ENCODE results near the gene MTMR2.

MTMR2 gene

GRCh38 chr11:95923728-95924413 lies at the start of gene MTMR2:
TSS of gene MTMR2 (minus strand) at chr11:95924107. CDS start at chr11:95923954, 153 bp downstream.
- DNase-seq, result peak; percentile 18

- no peak for DNase-seq
Measured at GRCh38 chr11:95972060-95972459, 48.2 kb upstream of the MTMR2 start.

- no peak for DNase-seq
Measured at GRCh38 chr11:95968585-95968984, 44.7 kb upstream of the MTMR2 start.

GRCh38 chr11:95964281-95964680 lies 40.4 kb upstream of the MTMR2 start:
- DNase-seq, result no peak

- no peak for DNase-seq
Measured at GRCh38 chr11:95961758-95962157, 37.9 kb upstream of the MTMR2 start.

GRCh38 chr11:95950905-95951304 lies 27.0 kb upstream of the MTMR2 start:
- no peak for DNase-seq

- no peak for DNase-seq
Measured at GRCh38 chr11:95948637-95949036, 24.7 kb upstream of the MTMR2 start.

GRCh38 chr11:95944623-95945022 lies 20.7 kb upstream of the MTMR2 start:
- DNase-seq, result no peak

- no peak for DNase-seq
Measured at GRCh38 chr11:95943546-95943945, 19.6 kb upstream of the MTMR2 start.

GRCh38 chr11:95939091-95939490 lies 15.2 kb upstream of the MTMR2 start:
- DNase-seq, result no peak

- DNase-seq, result no peak
Measured at GRCh38 chr11:95937358-95937757, 13.5 kb upstream of the MTMR2 start.

GRCh38 chr11:95933594-95933993 lies 9.7 kb upstream of the MTMR2 start:
- no peak for DNase-seq

- no peak for DNase-seq
Measured at GRCh38 chr11:95931916-95932315, 8.0 kb upstream of the MTMR2 start.

GRCh38 chr11:95930948-95931347 lies 7.0 kb upstream of the MTMR2 start:
- no peak for DNase-seq

- DNase-seq, result no peak
Measured at GRCh38 chr11:95926726-95927125, 2.8 kb upstream of the MTMR2 start.

GRCh38 chr11:95925011-95925410 lies 1.1 kb upstream of the MTMR2 start:
- DNase-seq, result no peak

- no peak for DNase-seq
Measured at GRCh38 chr11:95924414-95924760, 480 bp upstream of the MTMR2 start.

GRCh38 chr11:95923439-95923727 lies 524 bp downstream of the MTMR2 start:
- DNase-seq, result peak; percentile 9

- no peak for DNase-seq
Measured at GRCh38 chr11:95922536-95923438, 1.1 kb downstream of the MTMR2 start.

GRCh38 chr11:95922099-95922498 lies 1.8 kb downstream of the MTMR2 start:
- DNase-seq, result no peak

GRCh38 chr11:95920460-95921105 lies 3.3 kb downstream of the MTMR2 start:
- no peak for DNase-seq

GRCh38 chr11:95919514-95919913 lies 4.4 kb downstream of the MTMR2 start:
- no peak for DNase-seq

- no peak for DNase-seq
Measured at GRCh38 chr11:95918720-95919119, 5.2 kb downstream of the MTMR2 start.

GRCh38 chr11:95918056-95918455 lies 5.9 kb downstream of the MTMR2 start:
- DNase-seq, result no peak
